ES-I3 (cell line): ENCODE measurements around the gene ABCD1.
"Not testable (repeated sequence)": the region's sequence is repeated elsewhere in the genome, so short reads cannot be mapped to it uniquely, and the experiment has no call there.

Experiments used
- H3K36me3 ChIP-seq: 2 replicates; pipeline ENCODE4 v1.6.1; 2013; ENCODE audit warnings: mild to moderate bottlenecking, low read length, control low read depth, moderate library complexity; ENCODE audit not compliant: insufficient read depth
- H3K4me1 ChIP-seq: 2 replicates; pipeline ENCODE4 v1.6.1; 2013; ENCODE audit warnings: mild to moderate bottlenecking, control low read depth, low read length; ENCODE audit not compliant: insufficient read depth
- H3K9ac ChIP-seq: 2 replicates; pipeline ENCODE4 v1.6.1; 2013; ENCODE audit warnings: low read depth, mild to moderate bottlenecking, low read length, moderate library complexity
- H3K9me3 ChIP-seq: 2 replicates; pipeline ENCODE4 v1.6.1; 2013; ENCODE audit warnings: mild to moderate bottlenecking, low read length, moderate library complexity; ENCODE audit not compliant: control insufficient read depth, insufficient read depth

The ABCD1 gene

DNA sequence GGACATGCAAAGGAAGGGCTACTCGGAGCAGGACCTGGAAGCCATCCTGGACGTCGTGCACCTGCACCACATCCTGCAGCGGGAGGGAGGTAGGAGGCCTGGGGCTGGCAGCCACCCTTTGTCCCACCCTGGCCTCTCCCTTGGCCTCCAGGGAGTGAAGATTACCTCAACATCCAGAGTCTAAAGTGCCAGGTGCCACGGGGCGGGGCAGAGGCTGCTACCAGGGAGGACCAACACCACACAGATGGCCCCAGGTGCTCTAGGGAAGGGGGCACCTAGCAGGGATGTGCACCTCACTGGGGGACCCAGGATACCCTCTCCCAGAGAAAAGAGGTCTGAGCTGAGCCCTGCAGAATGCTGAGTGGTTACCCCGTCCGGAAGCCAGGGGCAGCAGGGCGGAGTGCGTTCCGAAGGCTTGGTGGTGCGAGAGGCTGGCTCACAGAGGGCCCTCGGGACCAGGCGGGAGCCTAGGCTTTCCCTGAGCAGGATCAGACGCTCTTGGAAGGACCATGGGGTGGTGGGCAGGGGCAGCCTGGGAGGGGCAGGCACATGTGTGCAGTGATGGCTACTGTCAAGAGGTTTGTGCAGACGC is 16.1 kb downstream of the ABCD1 start:
- H3K36me3 ChIP-seq = peaks cover 3% of the 10 kb centered on the region; the same call in 1 of the 2 replicates
- no peak overlapping the region for H3K9ac ChIP-seq
- H3K4me1 ChIP-seq = peaks cover 6% of the 10 kb centered on the region
- no peaks in the 10 kb centered on the region for H3K9me3 ChIP-seq

DNA sequence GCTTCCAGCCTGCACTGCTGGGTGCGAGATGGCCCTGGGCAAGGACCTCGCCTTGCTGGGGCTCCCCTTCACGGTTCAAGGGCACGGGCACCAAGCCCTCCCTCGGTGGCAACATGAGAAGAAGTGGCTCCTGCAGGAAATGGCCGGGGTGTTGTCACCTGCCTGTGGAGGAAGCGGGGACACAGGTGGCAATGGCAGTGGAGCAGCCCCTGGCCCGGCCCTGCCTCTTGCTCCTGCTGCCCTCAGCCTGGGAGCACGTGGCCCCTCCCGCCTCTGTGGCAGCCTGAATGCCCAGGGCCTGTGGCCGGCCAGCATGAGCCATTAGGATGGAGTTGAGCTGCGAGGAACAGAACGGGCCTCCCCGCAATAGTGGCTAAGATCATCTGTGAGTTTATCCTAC is 16.8 kb downstream of the ABCD1 start:
- peaks cover 3% of the 10 kb centered on the region; the same call in 1 of the 2 replicates for H3K36me3 ChIP-seq
- H3K9ac ChIP-seq = no peak overlapping the region
- H3K4me1 ChIP-seq = peaks cover 4% of the 10 kb centered on the region; the same call in 1 of the 2 replicates
- no peaks in the 10 kb centered on the region for H3K9me3 ChIP-seq

DNA sequence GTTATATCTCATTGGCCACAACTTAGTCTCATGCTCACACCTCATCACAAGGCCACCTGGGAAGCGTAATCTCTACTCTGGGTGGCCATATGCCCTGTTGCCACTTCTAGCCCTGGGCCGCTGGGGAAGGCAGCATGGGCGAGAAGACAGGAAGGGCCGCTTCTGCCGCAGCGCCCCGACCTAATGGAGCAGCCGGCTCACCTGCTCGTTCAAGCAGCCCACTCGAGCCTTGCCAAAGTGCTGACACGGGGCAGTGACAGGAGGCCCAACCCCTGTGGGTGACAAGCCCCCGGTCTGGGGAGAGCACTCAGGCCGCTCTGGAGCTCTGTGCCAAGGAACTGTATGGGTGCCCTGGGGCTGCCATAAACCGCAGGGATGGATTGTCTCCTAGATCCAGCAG is 17.5 kb downstream of the ABCD1 start:
- not testable (repeated sequence) for H3K36me3 ChIP-seq, H3K9ac ChIP-seq, H3K4me1 ChIP-seq, H3K9me3 ChIP-seq

DNA sequence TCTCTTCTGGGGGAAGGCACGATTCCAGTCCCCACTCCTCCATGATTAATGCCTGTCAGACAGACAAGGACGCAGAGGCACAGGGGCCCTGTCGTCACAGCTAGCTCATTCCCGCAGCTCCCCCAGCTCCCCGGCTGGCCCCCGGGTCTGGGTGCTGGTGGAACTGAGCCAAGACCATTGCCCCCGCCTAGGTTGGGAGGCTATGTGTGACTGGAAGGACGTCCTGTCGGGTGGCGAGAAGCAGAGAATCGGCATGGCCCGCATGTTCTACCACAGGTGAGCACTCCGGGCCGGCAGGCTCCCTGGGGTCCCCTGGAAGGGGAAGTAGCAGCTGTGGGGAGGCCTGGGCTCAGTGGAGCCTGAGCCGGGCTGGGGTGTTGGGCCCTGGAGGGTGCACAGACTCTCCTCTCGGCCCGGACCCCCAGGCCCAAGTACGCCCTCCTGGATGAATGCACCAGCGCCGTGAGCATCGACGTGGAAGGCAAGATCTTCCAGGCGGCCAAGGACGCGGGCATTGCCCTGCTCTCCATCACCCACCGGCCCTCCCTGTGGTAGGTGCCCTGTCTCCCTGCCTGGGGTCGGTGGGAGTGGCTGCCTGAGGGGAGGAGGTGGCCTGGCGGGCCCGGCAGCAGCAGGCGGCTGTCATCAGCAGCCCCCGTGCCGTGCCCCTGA is 18.3 kb downstream of the ABCD1 start:
- H3K36me3 ChIP-seq, H3K4me1 ChIP-seq, H3K9me3 ChIP-seq: not testable (repeated sequence)
- peak overlapping the region; percentile 15; the same call in 1 of the 2 replicates for H3K9ac ChIP-seq

DNA sequence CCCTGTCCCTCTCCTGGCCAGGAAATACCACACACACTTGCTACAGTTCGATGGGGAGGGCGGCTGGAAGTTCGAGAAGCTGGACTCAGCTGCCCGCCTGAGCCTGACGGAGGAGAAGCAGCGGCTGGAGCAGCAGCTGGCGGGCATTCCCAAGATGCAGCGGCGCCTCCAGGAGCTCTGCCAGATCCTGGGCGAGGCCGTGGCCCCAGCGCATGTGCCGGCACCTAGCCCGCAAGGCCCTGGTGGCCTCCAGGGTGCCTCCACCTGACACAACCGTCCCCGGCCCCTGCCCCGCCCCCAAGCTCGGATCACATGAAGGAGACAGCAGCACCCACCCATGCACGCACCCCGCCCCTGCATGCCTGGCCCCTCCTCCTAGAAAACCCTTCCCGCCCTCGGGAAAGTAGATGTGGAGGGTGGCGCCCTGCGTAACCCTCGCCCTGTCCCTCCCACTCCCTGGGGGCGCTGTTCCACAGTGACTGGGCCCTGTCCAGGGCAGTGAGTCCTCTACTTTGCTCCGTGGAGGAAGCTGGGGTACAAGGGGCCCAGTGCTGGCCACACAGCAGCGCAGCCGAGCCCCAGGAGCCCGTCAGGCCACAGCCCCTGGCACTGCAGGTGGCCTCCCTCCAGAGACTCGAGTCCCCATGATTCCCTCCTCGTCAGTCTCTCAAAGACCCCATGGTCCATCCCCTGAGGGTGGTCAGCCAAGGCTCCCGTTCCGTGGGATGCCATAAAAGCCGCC is 19.0 kb downstream of the ABCD1 start:
- H3K4me1 ChIP-seq, H3K36me3 ChIP-seq, H3K9me3 ChIP-seq: not testable (repeated sequence)
- H3K9ac ChIP-seq = peak overlapping the region; percentile 62; the same call in 1 of the 2 replicates

DNA sequence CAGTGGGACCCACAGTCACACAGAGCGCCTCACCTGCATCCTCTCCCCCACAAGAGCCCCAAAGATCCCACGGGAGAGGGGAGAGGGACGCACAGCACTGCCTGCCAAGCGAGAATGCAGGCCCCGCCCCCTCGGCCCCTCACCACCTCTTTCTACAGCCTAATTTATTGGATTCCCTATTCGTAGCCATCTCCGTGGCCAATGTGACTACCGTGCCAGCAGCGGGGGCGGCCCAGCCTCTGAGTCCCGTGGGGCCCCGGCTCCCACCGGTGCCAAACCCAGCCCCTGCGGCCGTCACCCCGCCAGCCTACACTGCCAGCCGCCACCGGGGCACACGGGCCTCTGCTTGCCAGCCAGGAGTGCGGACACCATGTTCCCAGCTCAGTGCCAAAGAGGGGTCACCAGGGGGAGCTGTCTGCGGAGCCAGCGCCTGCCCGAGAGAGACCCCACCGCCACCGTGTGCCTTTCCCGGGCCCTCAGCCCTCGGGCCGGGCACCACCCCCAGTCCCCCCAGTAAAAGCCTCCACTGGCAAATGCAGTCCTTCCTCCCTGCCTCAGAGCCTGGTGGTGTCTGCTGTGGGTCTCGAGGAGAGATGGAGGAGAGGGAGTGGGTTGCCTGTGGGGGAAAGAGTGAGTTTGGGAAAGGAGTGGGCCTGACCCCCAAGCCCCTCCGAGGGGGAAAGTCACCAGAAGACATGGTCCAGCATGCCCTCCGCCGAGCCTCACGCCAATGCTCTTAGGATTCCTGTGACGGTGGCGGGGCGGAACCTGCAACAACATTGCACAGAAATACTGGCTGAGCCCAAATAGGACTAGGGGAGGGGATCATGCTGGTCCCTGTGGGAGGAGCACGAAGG is 19.8 kb downstream of the ABCD1 start:
- Histone ChIP-seq H3K9ac (peak overlapping the region; percentile 62; the same call in 1 of the 2 replicates), H3K4me1 (peaks cover 4% of the 10 kb centered on the region; the same call in 1 of the 2 replicates), H3K9me3 (no peaks in the 10 kb centered on the region)

DNA sequence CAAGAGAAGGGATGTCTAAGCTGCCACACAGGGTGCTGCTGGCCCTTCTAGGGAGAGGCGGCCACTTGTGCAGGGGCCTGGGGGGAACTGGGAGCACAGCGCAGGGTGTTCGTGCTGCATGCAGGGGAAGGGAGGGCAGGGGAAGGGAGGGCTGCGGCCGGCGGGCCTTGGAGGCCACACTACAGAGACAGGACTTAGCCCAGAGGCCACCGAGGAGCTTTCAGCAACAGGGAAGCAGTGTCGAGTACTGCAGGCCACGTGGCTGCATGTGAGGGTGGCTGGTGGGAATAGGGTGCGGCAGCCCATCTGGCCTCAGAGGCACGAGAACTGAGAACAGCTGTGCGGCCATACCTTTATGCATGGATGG is 20.4 kb downstream of the ABCD1 start:
- H3K9ac ChIP-seq, H3K4me1 ChIP-seq, H3K9me3 ChIP-seq, H3K36me3 ChIP-seq: not testable (repeated sequence)

More for the DNA sequence above, 19.8 kb downstream of the ABCD1 start:
- H3K36me3 ChIP-seq = no peaks in the 10 kb centered on the region

DNA sequence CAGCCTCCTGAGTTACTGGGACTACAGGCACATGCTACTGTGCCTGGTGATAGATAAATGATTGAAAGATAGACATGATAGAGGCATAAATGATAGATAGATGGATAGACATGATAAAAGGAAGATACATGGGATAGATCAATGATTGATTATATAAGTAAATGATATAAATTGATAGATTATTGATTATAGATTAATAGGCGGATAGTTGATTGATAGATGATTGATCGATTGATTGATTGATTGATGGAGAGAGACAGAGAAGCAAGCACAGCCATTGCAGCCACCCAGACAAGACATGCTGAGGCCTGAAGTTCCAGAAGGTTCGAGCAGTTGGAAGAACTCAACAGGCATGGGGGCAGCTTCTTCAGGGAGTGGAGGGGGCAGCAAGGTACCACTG is 21.7 kb downstream of the ABCD1 start:
- H3K9me3 ChIP-seq = no peaks in the 10 kb centered on the region
- H3K36me3 ChIP-seq = no peaks in the 10 kb centered on the region
- H3K4me1 ChIP-seq = peaks cover 4% of the 10 kb centered on the region; the same call in 1 of the 2 replicates

DNA sequence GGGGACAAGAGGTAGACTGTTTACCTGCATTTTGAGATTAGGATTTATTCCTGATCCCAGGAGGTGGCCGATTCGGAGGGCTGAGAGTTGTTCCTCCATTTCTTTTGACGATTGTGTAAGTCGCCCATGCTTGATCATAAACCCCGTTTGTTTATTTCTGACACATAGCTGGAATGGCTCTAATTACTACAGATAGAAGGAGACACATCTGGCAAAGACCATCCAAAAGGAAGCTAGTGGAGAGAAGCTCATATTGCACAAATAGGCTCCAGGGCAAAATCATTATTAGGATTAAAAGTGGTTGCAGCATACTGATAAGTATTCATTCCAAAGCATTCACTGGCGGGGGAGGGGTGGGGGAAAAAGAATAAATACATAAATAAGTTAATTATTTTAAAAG is 22.3 kb downstream of the ABCD1 start:
- H3K9ac ChIP-seq, H3K9me3 ChIP-seq: not testable (repeated sequence)

More for the DNA sequence above, 21.7 kb downstream of the ABCD1 start:
- no peak overlapping the region for H3K9ac ChIP-seq

DNA sequence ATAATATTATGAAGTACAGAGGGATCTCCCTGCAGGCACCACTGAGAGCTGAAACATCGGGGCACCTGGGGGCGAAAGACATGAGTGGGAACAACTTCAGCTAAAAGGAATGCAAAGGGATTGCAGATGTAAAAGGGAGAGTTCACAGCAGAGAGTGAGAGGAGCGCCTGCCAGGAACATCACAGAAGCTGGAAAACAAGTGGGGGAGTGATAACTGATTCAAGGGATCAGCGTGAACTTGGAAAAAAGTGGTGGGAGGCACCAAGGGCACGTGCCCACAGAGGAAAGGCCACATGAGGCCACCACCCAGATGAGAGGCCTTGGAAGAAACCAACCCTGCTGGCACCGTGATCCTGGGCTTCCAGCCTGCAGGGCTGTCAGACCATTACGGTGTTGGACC is 24.4 kb downstream of the ABCD1 start:
- not testable (repeated sequence) for H3K36me3 ChIP-seq, H3K9me3 ChIP-seq, H3K4me1 ChIP-seq, H3K9ac ChIP-seq

More for the DNA sequence above, 22.3 kb downstream of the ABCD1 start:
- not testable (repeated sequence) for H3K4me1 ChIP-seq, H3K36me3 ChIP-seq

DNA sequence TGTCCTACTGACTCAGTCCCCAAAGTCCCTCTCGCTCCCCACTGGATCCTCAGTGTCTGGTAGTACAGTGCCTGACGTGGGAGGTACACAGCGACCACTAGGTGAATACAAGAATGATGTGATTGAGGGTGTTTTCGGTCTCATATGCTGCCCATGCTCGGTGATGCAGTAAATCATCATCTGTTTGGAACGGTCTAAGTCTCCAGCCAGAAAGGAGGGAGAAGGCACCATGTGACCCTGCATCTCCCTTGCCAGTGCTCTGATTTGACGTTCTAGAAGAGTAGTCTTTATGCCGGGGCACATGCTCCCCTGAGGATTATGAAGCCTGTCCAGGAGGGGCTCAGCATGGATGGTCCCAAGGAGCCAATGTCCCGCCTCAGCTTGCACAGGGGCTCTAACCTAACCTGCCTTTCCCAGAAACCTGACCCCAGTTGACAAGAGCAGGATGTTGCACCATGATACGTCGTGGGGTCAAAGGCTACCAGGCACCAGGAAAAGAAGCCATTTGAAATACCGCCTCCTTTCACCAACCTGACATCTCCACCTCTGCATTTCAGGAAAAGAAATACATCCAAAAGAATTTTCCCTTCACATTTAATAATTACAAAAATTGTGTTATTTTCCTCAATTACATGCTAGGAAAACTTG is 25.6 kb downstream of the ABCD1 start:
- Histone ChIP-seq H3K9ac (no peak overlapping the region), H3K9me3 (no peaks in the 10 kb centered on the region), H3K4me1 (no peaks in the 10 kb centered on the region), H3K36me3 (no peaks in the 10 kb centered on the region)

DNA sequence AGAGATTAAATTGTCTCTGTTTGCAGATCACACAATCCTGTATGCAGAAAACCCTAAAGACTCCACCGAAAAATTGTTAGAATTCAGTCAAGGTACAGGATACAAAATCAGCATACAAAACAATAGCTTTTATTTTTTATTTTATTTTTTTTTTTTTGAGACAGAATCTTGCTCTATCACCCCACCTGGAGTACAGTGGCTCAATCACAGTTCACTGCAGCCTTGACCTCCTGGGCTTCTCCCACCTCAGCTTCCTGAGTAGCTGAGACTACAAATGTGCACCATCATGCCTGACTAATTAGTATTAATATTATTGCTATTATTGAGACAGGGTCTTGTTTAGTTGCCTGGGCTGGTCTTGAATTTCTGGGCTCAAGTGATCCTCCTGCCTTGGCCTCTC is 30.5 kb downstream of the ABCD1 start:
- no peaks in the 10 kb centered on the region for H3K4me1 ChIP-seq
- no peak overlapping the region for H3K9ac ChIP-seq
- H3K9me3 ChIP-seq = no peaks in the 10 kb centered on the region; the same call in 1 of the 2 replicates
- no peaks in the 10 kb centered on the region for H3K36me3 ChIP-seq

DNA sequence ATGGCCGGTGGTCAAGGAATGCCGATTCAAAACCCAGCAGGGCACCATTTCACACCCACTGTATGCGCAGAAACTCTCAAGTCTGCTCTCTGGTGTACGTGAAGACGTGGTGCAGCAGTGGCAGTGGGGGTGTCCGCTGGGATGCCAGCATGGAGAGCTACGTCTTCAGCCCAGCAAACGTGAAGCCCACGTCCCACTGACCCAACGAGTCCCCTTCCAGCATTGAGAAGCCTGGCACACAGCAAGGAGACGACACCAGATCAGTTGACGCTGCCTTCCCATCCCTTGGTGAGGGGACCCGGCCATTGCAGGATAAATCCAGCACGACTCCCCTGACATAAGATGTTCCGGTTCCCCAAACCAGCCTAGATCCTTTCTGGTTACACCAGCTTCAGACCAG is 37.2 kb downstream of the ABCD1 start:
- Histone ChIP-seq H3K9ac (no peak overlapping the region), H3K36me3 (no peaks in the 10 kb centered on the region), H3K4me1 (peaks cover 5% of the 10 kb centered on the region; the same call in 1 of the 2 replicates), H3K9me3 (no peaks in the 10 kb centered on the region)
